Mesendoderm (in vitro differentiated cells): ENCODE measurements around the gene BCAN.

Experiments
- DNase-seq: peaks from one replicate; pipeline ENCODE4 v3.0.0; 2013
- H2AK5ac ChIP-seq: 2 replicates; pipeline ENCODE4 v1.6.1; 2013; ENCODE audit warnings: low read length, inconsistent platforms
- H2BK120ac ChIP-seq: 2 replicates; pipeline ENCODE4 v1.6.1; 2013; ENCODE audit warnings: low read depth, mild to moderate bottlenecking, low read length, moderate library complexity, mixed read lengths
- H2BK15ac ChIP-seq: replicated peaks from 2 replicates; pipeline ENCODE4 v1.6.1; 2013; ENCODE audit warnings: low read depth, mild to moderate bottlenecking, moderate library complexity
- H2BK5ac ChIP-seq: 2 replicates; pipeline ENCODE4 v1.6.1; 2013; ENCODE audit warnings: low read length, inconsistent platforms
- H3K18ac ChIP-seq: 2 replicates; pipeline ENCODE4 v1.6.1; 2013; ENCODE audit warnings: mild to moderate bottlenecking, low read length, mixed read lengths
- H3K23ac ChIP-seq: one replicate; pipeline ENCODE4 v1.6.1; 2013; ENCODE audit warnings: low read length
- H3K27ac ChIP-seq: 2 replicates; pipeline ENCODE4 v1.5.1; 2013; ENCODE audit warnings: low read depth, mild to moderate bottlenecking, inconsistent platforms, low read length, moderate library complexity
- H3K27me3 ChIP-seq: 2 replicates; pipeline ENCODE4 v1.6.1; 2013; ENCODE audit warnings: low read length, control low read depth, mild to moderate bottlenecking, inconsistent platforms; ENCODE audit not compliant: insufficient read depth, poor library complexity
- H3K36me3 ChIP-seq: 2 replicates; pipeline ENCODE4 v1.6.1; 2013; ENCODE audit warnings: low read length, inconsistent platforms; ENCODE audit not compliant: control insufficient read depth, insufficient read depth
- H3K4ac ChIP-seq: one replicate; pipeline ENCODE4 v1.6.1; 2013; ENCODE audit warnings: low read depth, mild to moderate bottlenecking, low read length, moderate library complexity
- H3K4me1 ChIP-seq: 2 replicates; pipeline ENCODE4 v1.6.1; 2013; ENCODE audit warnings: low read depth, low read length, inconsistent platforms; ENCODE audit not compliant: control insufficient read depth
- H3K4me2 ChIP-seq: 2 replicates; pipeline ENCODE4 v1.6.1; 2013; ENCODE audit warnings: low read length
- H3K4me3 ChIP-seq: 2 replicates; pipeline ENCODE4 v1.5.1; 2013; ENCODE audit warnings: mild to moderate bottlenecking, low read length
- H3K56ac ChIP-seq: one replicate; pipeline ENCODE4 v1.6.1; 2013; ENCODE audit warnings: low read length
- H3K79me1 ChIP-seq: 2 replicates; pipeline ENCODE4 v1.6.1; 2013; ENCODE audit warnings: low read length, inconsistent platforms
- H3K79me2 ChIP-seq: 2 replicates; pipeline ENCODE4 v1.6.1; 2013; ENCODE audit warnings: mild to moderate bottlenecking, low read length; ENCODE audit not compliant: control insufficient read depth, insufficient read depth
- H3K9ac ChIP-seq: 2 replicates; pipeline ENCODE4 v1.6.1; 2013; ENCODE audit warnings: low read length, inconsistent platforms
- H4K5ac ChIP-seq: one replicate; pipeline ENCODE4 v1.6.1; 2013; ENCODE audit warnings: low read length
- H4K8ac ChIP-seq: one replicate; pipeline ENCODE4 v1.6.1; 2013; ENCODE audit warnings: low read depth, mild to moderate bottlenecking, control low read depth, low read length, moderate library complexity
- WGBS: extraction: QIAGEN DNeasy Blood & Tissue Kit; methylation state at CpG from one replicate; pipeline ENCODE4 v1.1.7; 2013; ENCODE audit warnings: low lambda C conversion rate, missing lambda C conversion rate; ENCODE audit not compliant: insufficient coverage; ENCODE audit errors: extremely low coverage; 5-methylcytosine and 5-hydroxymethylcytosine counted together

The BCAN gene

GRCh38 chr1:156619582-156619955, 22.3 kb upstream of the BCAN start:
- H3K27me3 ChIP-seq: peaks cover 14% of the 10 kb centered on the region

GRCh38 chr1:156622581-156623297, 19.2 kb upstream of the BCAN start:
- Histone ChIP-seq H3K4ac (no peak overlapping the region), H3K4me3 (no peak overlapping the region), H3K18ac (no peak overlapping the region), H2AK5ac (no peak overlapping the region), H3K23ac (no peak overlapping the region), H4K5ac (no peak overlapping the region), H3K9ac (no peak overlapping the region), H3K4me1 (no peaks in the 10 kb centered on the region), H3K4me2 (no peak overlapping the region), H2BK120ac (no peak overlapping the region), H3K79me1 (no peaks in the 10 kb centered on the region), H3K27me3 (peaks cover 21% of the 10 kb centered on the region), H3K27ac (no peak overlapping the region), H3K36me3 (no peaks in the 10 kb centered on the region), H3K56ac (no peak overlapping the region), H2BK15ac (no peak overlapping the region), H3K79me2 (no peaks in the 10 kb centered on the region), H4K8ac (no peak overlapping the region), H2BK5ac (no peak overlapping the region)
- DNase-seq: no peak
- no CpG with 5 or more reads among the region's 6 CpGs for WGBS

More at GRCh38 chr1:156619582-156619955, 22.3 kb upstream of the BCAN start:
- Histone ChIP-seq H3K79me1 (no peaks in the 10 kb centered on the region), H4K5ac (no peak overlapping the region), H3K4me2 (no peak overlapping the region), H3K36me3 (no peaks in the 10 kb centered on the region), H3K4me3 (no peak overlapping the region), H3K4ac (no peak overlapping the region), H4K8ac (no peak overlapping the region), H3K56ac (no peak overlapping the region), H3K79me2 (no peaks in the 10 kb centered on the region), H3K23ac (no peak overlapping the region), H3K4me1 (no peaks in the 10 kb centered on the region), H3K27ac (no peak overlapping the region), H2AK5ac (no peak overlapping the region), H2BK5ac (no peak overlapping the region), H2BK15ac (no peak overlapping the region), H2BK120ac (no peak overlapping the region), H3K18ac (no peak overlapping the region), H3K9ac (no peak overlapping the region)
- DNase-seq: no peak
- WGBS: no CpG with 5 or more reads among the region's 6 CpGs

GRCh38 chr1:156623946-156624813, 17.7 kb upstream of the BCAN start:
- peaks cover 21% of the 10 kb centered on the region for H3K27me3 ChIP-seq
- no peak overlapping the region for H2AK5ac ChIP-seq
- H2BK5ac ChIP-seq: no peak overlapping the region
- no peaks in the 10 kb centered on the region for H3K4me1 ChIP-seq
- H3K23ac ChIP-seq: no peak overlapping the region
- H2BK120ac ChIP-seq: no peak overlapping the region
- H3K56ac ChIP-seq: peak overlapping the region; percentile 78
- H3K9ac ChIP-seq: peak overlapping the region; percentile 66
- H3K79me1 ChIP-seq: no peaks in the 10 kb centered on the region
- peak overlapping the region; percentile 83 for H3K4me2 ChIP-seq
- H3K79me2 ChIP-seq: no peaks in the 10 kb centered on the region
- H4K8ac ChIP-seq: no peak overlapping the region
- H3K27ac ChIP-seq: no peak overlapping the region
- H3K4me3 ChIP-seq: peak overlapping the region; percentile 23
- peak; percentile 91 for DNase-seq
- H4K5ac ChIP-seq: no peak overlapping the region
- no peak overlapping the region for H3K4ac ChIP-seq
- no peak overlapping the region for H3K18ac ChIP-seq
- H3K36me3 ChIP-seq: no peaks in the 10 kb centered on the region
- WGBS: no CpG with 5 or more reads among the region's 87 CpGs
- no peak overlapping the region for H2BK15ac ChIP-seq

- no peaks in the 10 kb centered on the region for H3K4me1 ChIP-seq
- no CpG with 5 or more reads among the region's 55 CpGs for WGBS
- H3K18ac ChIP-seq: no peak overlapping the region
- H4K8ac ChIP-seq: no peak overlapping the region
- no peak for DNase-seq
- H3K23ac ChIP-seq: no peak overlapping the region
- H3K4me3 ChIP-seq: no peak overlapping the region
- no peak overlapping the region for H4K5ac ChIP-seq
- H2BK5ac ChIP-seq: no peak overlapping the region
- no peaks in the 10 kb centered on the region for H3K79me1 ChIP-seq
- peaks cover 21% of the 10 kb centered on the region for H3K27me3 ChIP-seq
- H3K9ac ChIP-seq: peak overlapping the region; percentile 66
- H3K79me2 ChIP-seq: no peaks in the 10 kb centered on the region
- no peak overlapping the region for H3K4ac ChIP-seq
- no peak overlapping the region for H3K27ac ChIP-seq
- peak overlapping the region; percentile 78 for H3K56ac ChIP-seq
- H2AK5ac ChIP-seq: no peak overlapping the region
- H3K4me2 ChIP-seq: peak overlapping the region; percentile 83
- no peak overlapping the region for H2BK120ac ChIP-seq
- H3K36me3 ChIP-seq: no peaks in the 10 kb centered on the region
- H2BK15ac ChIP-seq: no peak overlapping the region
These were observed 17.0 kb upstream of the BCAN start for GRCh38 chr1:156624814-156625435.

- Histone ChIP-seq H3K18ac (no peak overlapping the region), H3K27ac (no peak overlapping the region), H2BK15ac (no peak overlapping the region), H3K79me2 (no peaks in the 10 kb centered on the region), H3K36me3 (no peaks in the 10 kb centered on the region), H2AK5ac (no peak overlapping the region), H2BK120ac (no peak overlapping the region), H3K79me1 (no peaks in the 10 kb centered on the region), H3K4ac (no peak overlapping the region), H3K23ac (no peak overlapping the region), H4K5ac (no peak overlapping the region), H3K4me1 (no peaks in the 10 kb centered on the region), H4K8ac (no peak overlapping the region), H3K4me2 (peak overlapping the region; percentile 71), H2BK5ac (no peak overlapping the region), H3K27me3 (peaks cover 20% of the 10 kb centered on the region), H3K4me3 (no peak overlapping the region), H3K56ac (peak overlapping the region; percentile 45), H3K9ac (no peak overlapping the region)
- peak; percentile 40 for DNase-seq
- no CpG with 5 or more reads among the region's 45 CpGs for WGBS
These were observed 16.4 kb upstream of the BCAN start for GRCh38 chr1:156625436-156626078.
